Right atrium auricular region (tissue), 2 donors: ENCODE results near the gene TMEM100. TPM values are rescaled to one million over a fixed set of nuclear protein-coding genes. Genes with fewer than 3 reads are reported as not detected.

Source experiments
- DNase-seq: peaks from one replicate; pipeline ENCODE4 v3.0.0-alpha.2; 2019; ENCODE audit warnings: low spot score
- H3K27ac ChIP-seq, 2 donors: fragments of 200-600 bp; sonication (generic); 1 replicate in 1 of 2; 2 replicates in 1 of 2; pipeline ENCODE4 v1.5.1; 2016 to 2019
- H3K27me3 ChIP-seq, 2 donors: fragments of 200-600 bp; sonication (generic); one replicate each; pipeline versions ENCODE4 v1.5.1 to v1.6.0; 2017 to 2019
- H3K36me3 ChIP-seq: fragments of 200-600 bp; sonication (generic); one replicate; pipeline ENCODE4 v1.5.1; 2016
- H3K4me1 ChIP-seq, 2 donors: fragments of 200-600 bp; sonication (generic); one replicate each; pipeline versions ENCODE4 v1.5.1 to v1.6.0; 2017 to 2019
- H3K4me3 ChIP-seq, 2 donors: fragments of 200-600 bp; sonication (generic); 1 replicate in 1 of 2; 2 replicates in 1 of 2; pipeline ENCODE4 v1.5.1; 2017 to 2019; ENCODE audit warnings: mild to moderate bottlenecking in 1 of 2, moderate library complexity in 1 of 2
- H3K9me3 ChIP-seq, 2 donors: fragments of 200-600 bp; sonication (generic); one replicate each; pipeline ENCODE4 v1.5.1; 2019
- CTCF ChIP-seq, 2 donors: fragments of 200-600 bp; sonication (generic); IDR thresholded peaks; one replicate each; pipeline ENCODE4 v1.5.1; 2019; ENCODE audit warnings: antibody characterized with exemption in 2 of 2
- total RNA-seq, 2 donors: library from RNA; depleted of rRNA; stranded (reverse); fragments of >200 nt; gene quantifications; one replicate each; pipeline ENCODE4 v1.1.0, GENCODE V29; 2016

Gene TMEM100
- total RNA-seq, 2 donors from 2014 or later, result 18.0 to 26.1 TPM

DNA sequence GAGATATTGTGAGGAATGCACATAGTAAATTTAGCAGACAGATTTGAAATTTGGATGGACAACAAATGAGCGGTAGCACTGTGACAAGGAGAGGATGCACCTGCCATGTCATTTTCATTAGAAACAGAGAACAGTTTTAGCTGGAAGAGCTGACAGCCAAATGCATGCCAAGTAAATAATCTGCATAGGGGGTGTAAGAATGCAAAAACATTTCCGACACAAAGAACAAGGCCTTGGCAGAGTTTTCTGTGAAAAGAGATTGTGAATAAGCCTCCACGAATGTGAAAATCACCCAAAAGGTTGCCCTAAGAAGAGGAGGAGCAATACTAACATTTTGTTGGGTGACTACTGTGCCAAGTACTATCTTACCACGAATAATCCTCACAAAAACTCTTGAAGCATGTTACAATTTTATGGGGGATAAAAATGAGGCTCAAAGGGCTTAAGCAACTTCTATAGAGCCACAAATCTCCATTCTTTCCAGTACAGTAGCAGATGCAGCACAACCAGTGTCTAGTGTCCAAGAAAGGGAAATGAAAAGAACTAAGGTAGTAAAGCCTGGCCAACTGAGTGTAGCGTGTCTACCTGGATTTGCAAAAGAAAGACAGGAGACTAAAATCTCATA lies 28.3 kb downstream of the TMEM100 start:
- no peak for DNase-seq
- Histone ChIP-seq H3K36me3 (no peaks in the 10 kb centered on the region), H3K4me1 (no peaks in the 10 kb centered on the region), H3K4me3 (no peak overlapping the region), H3K27ac (no peak overlapping the region), H3K27me3 (no peaks in the 10 kb centered on the region), H3K9me3 (no peaks in the 10 kb centered on the region)
- no peak for TF ChIP-seq CTCF (IDR thresholded peaks at IDR 0.05)

GRCh38 chr17:55693254-55694216 lies 29.1 kb downstream of the TMEM100 start:
- Histone ChIP-seq H3K9me3 (no peaks in the 10 kb centered on the region), H3K36me3 (no peaks in the 10 kb centered on the region), H3K27ac (peak overlapping the region in 1 of 2 donors; percentile 7), H3K4me3 (no peak overlapping the region), H3K27me3 (no peaks in the 10 kb centered on the region), H3K4me1 (no peaks in the 10 kb centered on the region)
- TF ChIP-seq CTCF (IDR thresholded peaks at IDR 0.05), result no peak
- DNase-seq, result peak; percentile 76

GRCh38 chr17:55692276-55692675 lies 30.4 kb downstream of the TMEM100 start:
- no peaks in the 10 kb centered on the region for H3K9me3 ChIP-seq
- H3K27me3 ChIP-seq, result no peaks in the 10 kb centered on the region
- no peaks in the 10 kb centered on the region for H3K4me1 ChIP-seq
- no peaks in the 10 kb centered on the region for H3K36me3 ChIP-seq
- no peak for DNase-seq
- H3K27ac ChIP-seq, result no peak overlapping the region
- no peak for TF ChIP-seq CTCF (IDR thresholded peaks at IDR 0.05)
- no peak overlapping the region for H3K4me3 ChIP-seq

GRCh38 chr17:55691666-55692065 lies 31.0 kb downstream of the TMEM100 start:
- no peaks in the 10 kb centered on the region for H3K27me3 ChIP-seq
- no peaks in the 10 kb centered on the region for H3K9me3 ChIP-seq
- H3K4me3 ChIP-seq, result no peak overlapping the region
- no peaks in the 10 kb centered on the region for H3K36me3 ChIP-seq
- no peak for TF ChIP-seq CTCF (IDR thresholded peaks at IDR 0.05)
- no peak for DNase-seq
- no peaks in the 10 kb centered on the region for H3K4me1 ChIP-seq
- no peak overlapping the region for H3K27ac ChIP-seq

DNA sequence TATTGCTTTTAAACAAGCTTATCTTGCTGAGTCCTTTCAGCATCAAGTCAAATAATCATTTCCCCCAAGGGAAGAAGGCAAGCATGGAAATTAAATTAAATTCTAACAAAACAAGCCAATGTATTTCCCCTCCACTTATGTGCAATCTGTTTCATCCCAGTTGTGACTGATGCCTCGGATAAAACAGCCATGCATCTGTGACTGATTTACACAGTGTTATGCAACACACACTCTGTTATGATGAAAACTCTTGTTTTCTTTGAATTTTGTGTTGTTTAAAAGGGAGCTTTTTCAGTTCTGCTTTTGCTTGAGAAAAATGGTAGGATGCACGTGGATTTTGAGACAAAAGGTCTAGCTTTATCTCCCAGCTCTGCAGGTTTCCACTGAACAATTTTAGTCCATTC lies 32.6 kb downstream of the TMEM100 start:
- no peaks in the 10 kb centered on the region for H3K9me3 ChIP-seq
- no peaks in the 10 kb centered on the region for H3K27me3 ChIP-seq
- no peak overlapping the region for H3K4me3 ChIP-seq
- no peaks in the 10 kb centered on the region for H3K36me3 ChIP-seq
- no peak for DNase-seq
- H3K4me1 ChIP-seq, result no peaks in the 10 kb centered on the region
- H3K27ac ChIP-seq, result no peak overlapping the region
- no peak for TF ChIP-seq CTCF (IDR thresholded peaks at IDR 0.05)
